AG20443 (cell line): Measurements from ENCODE around the gene FAM174C.

Source experiments
- DNase-seq: peaks from one replicate; pipeline ENCODE4 v3.0.0; 2012; ENCODE audit warnings: low spot score, mixed read lengths

FAM174C gene

DNA sequence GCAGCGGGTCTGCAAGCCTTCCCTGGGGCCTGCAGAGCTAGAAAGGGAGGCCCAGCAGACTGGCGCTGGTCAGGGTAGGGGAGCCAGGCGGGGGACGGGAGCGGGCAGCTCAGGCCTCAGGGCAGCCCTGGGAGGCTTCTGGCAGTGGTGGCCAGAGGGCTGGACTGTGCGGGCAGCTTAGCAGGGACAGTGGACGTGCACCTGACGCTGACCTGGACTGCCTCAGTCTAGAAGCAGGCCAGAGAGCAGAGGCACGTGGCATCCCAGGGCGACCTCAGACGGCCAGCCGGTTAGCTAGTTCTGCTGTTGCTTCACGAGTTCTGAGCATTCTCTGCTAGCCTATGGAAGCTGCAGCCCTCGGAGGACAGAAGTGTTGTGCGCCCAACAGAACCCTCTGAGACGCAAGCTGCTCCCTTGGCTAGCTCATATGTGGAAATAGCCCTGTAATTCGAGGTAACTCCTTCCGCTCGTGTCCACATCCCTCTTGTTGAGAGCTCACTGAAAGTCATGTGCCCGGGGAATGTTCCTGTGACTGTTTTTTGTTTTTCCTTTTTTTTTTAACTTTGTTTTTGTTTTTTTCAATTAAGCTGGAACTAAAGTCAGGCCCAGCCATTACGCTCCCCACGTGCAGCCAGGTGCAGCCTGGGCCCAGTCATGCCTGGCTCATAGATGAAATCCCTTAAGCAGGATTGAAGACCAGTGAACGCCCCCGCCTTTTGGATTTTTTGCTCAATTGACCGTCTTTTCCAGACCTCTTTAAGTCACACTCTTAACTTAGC is 1.9 kb upstream of the FAM174C start:
- no peak for DNase-seq

- no peak for DNase-seq
Measured at GRCh38 chr19:1274081-1274851, 1.1 kb upstream of the FAM174C start.

DNA sequence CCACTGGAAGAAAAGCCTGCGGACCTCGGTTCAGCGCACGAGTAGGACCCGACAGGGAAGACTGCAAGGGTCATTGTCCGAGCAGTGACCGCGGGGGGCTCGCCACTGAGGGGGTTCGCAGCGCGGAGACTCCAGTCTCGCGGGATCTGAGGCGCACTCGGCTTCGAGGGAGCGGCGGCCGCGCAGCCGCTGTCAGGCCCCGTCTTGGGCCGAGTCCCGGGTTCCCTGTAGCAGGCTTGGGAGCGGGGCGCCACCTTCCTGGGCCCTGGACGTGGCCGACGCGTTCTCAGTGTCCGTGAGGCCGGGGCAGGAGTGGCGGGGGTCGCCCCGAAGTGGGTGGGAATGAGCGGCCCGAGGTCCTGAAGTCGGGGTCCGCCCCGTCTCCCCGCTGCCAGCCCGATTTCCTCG is 474 bp upstream of the FAM174C start:
- no peak for DNase-seq

DNA sequence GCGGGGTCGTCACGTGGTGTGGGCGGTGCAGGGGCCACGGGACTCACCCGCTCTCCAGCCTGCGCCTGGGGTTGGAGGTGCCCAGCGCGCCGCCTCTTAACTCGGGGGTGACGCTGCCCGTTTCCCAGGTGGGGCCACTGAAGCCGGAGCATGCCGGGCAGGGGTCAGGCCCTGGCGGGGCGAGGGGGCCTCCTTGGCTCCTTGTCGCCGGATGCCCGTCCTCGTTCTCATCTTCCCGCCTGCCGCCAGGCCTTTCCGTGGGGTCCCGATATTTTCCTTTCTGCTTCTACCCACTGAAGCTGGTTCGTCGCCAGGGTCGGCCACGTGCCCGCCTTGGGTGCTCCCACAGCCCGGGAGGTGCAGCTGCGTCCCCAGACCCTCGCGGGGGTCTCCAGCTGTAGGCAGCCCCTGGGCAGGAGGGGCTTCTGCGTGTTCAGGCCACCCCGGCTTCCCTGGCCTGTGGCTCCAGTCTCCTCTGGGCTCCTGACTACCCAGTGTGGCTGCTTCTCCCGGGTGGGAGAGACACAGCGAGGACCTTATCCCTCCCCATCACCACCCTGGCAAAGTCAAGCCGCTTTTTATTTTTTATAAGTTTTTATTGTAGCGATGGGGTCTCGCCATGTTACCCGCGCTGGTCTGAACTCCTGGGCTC is 772 bp downstream of the FAM174C start:
- DNase-seq: no peak

GRCh38 chr19:1276628-1277022 is 1.3 kb downstream of the FAM174C start:
- no peak for DNase-seq

DNA sequence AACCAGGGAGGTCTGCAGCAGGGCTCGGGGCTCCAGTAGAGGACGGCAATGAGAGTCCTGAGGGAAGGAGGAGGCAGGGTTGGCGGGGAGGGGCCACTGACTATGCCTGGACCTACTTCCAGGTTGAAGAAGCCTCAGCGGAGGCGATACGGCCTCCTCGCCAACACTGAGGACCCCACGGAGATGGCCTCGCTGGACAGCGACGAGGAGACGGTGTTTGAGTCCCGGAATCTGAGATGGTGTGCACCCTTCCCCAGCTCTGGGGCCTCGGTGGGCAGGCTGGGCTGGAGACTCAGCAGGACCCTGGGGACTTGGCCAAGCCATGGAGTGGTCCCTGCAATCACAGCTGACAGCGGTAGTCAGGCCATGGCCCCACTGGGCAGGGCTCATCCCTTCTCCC is 1.7 kb downstream of the FAM174C start:
- no peak for DNase-seq

- no peak for DNase-seq
Measured at GRCh38 chr19:1278074-1278473, 2.7 kb downstream of the FAM174C start.

GRCh38 chr19:1278713-1279660 is 3.7 kb downstream of the FAM174C start:
- no peak for DNase-seq

DNA sequence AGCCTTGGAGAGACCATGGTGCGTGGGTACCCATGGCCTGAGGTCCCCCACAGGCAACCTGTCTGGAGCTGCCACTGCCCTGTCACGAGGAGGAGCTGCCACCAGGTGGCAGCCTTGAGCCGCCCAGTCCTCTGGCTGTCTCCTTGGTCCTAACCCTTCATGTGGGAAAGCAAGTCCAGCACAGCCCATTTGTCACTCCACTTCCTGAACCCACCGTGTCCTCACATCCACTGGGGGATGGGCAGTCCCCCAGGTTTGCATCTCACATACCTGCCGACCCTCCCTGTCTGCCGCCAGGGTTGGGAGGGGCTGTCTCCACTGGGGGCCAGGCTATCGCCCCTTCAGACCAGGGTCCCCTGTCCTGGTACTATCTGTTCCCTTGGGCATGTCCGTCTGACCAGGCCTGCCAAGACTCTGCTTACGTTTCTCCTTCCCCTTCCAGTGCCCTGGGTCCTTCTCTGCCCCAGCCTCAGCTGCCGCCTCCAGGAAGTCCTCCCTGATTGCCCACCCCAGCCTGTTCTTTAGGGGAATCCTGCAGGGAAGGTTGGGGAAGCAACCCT is 4.5 kb downstream of the FAM174C start:
- DNase-seq: peak; percentile 90

DNA sequence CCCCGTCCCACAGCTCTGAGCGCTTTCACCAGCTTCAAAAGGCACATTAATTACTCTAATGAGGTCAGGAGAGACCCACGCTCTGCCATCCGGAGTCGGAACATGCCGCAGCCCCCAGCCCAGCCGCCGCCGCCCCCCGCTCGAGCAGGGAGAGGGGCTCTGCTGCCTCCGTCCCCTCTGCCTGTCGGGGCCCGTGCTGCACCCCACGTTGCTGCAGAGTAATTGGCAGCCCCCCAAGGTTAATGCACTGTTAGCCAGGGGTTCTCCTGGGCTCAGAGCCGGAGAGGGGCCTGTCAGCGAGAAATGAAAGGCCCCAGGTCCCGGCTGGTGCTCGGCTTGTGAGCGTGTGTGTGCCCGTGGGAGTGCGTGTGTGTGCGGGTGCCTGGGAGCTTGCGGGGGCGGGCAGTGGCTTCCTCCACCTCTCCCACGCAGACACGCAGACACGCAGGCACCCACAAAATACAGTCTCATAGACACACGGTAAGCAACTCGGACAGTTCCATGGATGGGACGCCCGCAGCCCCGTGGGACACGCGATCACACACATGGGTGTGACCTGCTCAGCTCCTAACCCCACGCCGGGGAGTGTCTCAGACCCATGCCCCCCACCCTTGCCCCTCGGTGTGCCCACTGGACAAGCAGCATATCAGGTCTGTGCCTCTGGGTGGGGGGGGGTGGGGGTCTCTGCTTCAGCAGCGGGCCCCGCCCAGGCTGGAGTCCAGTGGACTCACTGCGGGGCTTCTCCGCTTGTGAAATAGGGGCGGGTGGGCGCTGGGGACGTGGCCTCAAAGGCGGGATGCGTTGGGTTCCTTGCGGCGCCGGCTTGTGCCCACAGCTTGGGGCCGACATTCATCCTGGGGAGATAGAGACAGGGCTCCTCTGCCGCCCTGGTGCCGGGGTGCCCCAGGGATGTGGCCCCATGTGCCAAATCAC is 5.6 kb downstream of the FAM174C start:
- no peak for DNase-seq

DNA sequence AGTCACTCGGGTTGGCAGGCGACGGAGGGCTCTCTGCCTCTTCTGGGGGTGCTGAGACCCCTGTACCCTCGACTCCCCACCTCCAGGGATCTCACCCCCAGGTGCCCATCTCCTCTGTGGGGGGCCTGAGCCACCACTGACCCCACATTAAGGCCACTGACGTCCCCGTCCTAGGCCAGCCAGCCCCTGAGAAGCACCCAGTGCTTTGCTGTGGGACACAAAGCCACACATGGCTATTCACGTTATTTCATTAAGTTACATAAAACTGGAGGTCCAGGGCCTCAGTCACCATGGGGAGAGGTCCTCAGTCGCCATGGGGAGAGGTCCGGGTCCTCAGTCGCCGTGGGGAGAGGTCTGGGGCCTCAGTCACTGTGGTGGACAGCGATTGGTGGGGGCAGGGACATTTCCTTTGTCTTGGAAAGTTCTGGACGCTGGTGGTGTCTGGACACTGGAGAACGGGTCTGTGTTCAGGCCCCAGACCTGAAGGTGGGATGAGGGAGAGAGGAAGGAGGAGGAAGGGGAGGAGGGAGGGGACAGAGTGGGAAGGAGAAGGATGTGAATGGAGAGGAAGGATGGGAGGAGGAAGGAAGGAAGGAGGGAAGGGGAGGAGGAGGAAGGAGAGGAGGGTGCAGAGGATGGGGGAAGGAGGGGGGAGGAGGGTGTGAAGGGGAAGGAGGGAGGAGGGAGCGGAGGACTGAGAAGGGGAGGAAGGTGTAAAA is 6.4 kb downstream of the FAM174C start:
- DNase-seq: no peak

- DNase-seq: no peak
Measured at GRCh38 chr19:1282588-1283206, 7.4 kb downstream of the FAM174C start.

DNA sequence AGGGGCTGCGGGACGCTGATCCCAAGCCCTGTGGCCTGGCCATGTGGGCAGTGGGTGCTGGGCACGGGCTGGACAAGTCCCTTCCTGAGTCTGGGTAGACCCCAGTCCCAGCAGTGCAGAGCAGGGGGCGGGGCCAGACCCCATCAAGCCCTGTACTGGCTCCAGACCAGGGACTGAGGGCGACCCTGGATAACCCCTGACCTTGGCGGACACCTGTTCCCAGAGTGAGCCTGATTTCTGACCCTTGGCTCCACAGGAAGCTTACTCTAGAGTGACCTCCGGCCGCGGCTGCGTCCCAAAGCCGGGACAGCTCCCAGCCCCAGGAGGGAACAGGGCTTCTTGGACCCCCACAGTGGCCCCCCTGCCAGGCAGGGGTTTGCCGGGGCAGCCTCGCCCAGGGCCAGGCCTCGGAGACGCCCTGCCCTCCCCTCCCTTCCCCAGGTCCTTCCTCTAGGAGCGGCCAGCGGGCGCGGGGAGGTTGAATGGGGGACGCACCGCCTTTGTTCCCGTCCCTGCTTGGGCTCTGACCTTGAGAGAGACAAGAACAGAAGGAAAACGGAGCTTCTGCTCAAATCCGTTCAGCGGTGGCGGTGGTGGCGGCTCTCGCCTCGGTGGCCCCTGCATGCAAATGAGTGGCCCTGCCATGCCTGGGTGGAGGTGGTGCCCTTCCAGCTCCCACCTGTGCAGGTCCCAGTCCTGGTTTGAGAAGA is 8.0 kb downstream of the FAM174C start:
- DNase-seq: no peak

DNA sequence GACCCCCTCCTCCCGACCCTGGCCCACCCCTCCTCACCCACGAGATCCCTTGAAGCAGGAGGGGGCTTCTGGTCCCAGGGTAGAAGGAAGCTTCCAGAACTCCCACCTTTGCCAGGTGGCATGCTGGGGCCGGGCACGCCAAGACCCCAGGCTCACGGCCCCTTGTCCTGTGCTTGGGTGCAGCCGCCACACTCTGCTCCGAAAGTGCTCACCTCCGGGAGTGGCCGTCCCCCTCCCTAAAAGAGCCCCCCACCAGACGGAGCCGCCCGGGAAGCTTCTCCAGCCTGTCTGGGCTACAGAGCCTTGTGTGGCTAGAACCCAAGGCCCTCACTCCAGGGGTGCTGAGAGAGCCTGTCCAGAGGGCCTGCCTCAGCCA is 8.6 kb downstream of the FAM174C start:
- DNase-seq: no peak

- DNase-seq: no peak
Measured at GRCh38 chr19:1284293-1284978, 9.1 kb downstream of the FAM174C start.

GRCh38 chr19:1284979-1285736 is 9.8 kb downstream of the FAM174C start:
- DNase-seq: no peak

- DNase-seq: peak; percentile 56
Measured at GRCh38 chr19:1285737-1286360, 10.5 kb downstream of the FAM174C start, which contains the start of gene EFNA2. TSS of gene EFNA2 (plus strand) at chr19:1285873. CDS start at chr19:1286169, 296 bp downstream.
